Neural crest cell (in vitro differentiated cells): ENCODE results near the gene CSNK1A1. TPM values are rescaled to one million over a fixed set of nuclear protein-coding genes. Genes with fewer than 3 reads are reported as not detected.
A peak's percentile ranks its signal among the peaks of the same experiment; 100 is the strongest.

Source experiments
- DNase-seq: peaks from one replicate; pipeline ENCODE4 v3.0.0; 2021; ENCODE audit warnings: low read depth, mixed read lengths, low spot score
- H3K27ac Mint-ChIP-seq: one replicate; pipeline ENCODE4 v1.8.0; 2021; ENCODE audit warnings: mild to moderate bottlenecking, mixed read lengths; ENCODE audit not compliant: unreplicated experiment
- H3K27me3 Mint-ChIP-seq: 2 replicates; pipeline ENCODE4 v1.8.0; 2021; ENCODE audit warnings: low read depth, mild to moderate bottlenecking, mixed read lengths
- H3K36me3 Mint-ChIP-seq: 2 replicates; pipeline ENCODE4 v1.8.0; 2021; ENCODE audit warnings: low read depth, mild to moderate bottlenecking, mixed read lengths
- H3K4me1 Mint-ChIP-seq: 2 replicates; pipeline ENCODE4 v1.8.0; 2021; ENCODE audit warnings: mixed read lengths
- H3K4me3 Mint-ChIP-seq: one replicate; pipeline ENCODE4 v1.8.0; 2021; ENCODE audit warnings: mild to moderate bottlenecking, mixed read lengths
- H3K9me3 Mint-ChIP-seq: 2 replicates; pipeline ENCODE4 v1.8.0; 2021; ENCODE audit warnings: mixed read lengths
- total RNA-seq: library from RNA; stranded (reverse); gene quantifications from 2 replicates; pipeline ENCODE4 v1.2.1, GENCODE V29; 2021
- TF ChIP-seq, protein P1 (sequence below): fragments of 200-600 bp; sonication (generic); conservative IDR thresholded peaks from 2 replicates; pipeline ENCODE4 v1.5.0; 2021; ENCODE audit warnings: antibody characterized with exemption, mild to moderate bottlenecking

Gene CSNK1A1
- total RNA-seq, 1 donor from 2014 or later, result 218 TPM

GRCh38 chr5:149495673-149496072 is 55.6 kb downstream of the CSNK1A1 start:
- Mint-ChIP-seq H3K4me1 (peaks cover 7% of the 10 kb centered on the region), H3K9me3 (no peaks in the 10 kb centered on the region), H3K4me3 (no peak overlapping the region), H3K27ac (no peak overlapping the region), H3K27me3 (no peaks in the 10 kb centered on the region), H3K36me3 (peaks cover 15% of the 10 kb centered on the region)
- no peak for DNase-seq
- TF ChIP-seq, protein P1, sequence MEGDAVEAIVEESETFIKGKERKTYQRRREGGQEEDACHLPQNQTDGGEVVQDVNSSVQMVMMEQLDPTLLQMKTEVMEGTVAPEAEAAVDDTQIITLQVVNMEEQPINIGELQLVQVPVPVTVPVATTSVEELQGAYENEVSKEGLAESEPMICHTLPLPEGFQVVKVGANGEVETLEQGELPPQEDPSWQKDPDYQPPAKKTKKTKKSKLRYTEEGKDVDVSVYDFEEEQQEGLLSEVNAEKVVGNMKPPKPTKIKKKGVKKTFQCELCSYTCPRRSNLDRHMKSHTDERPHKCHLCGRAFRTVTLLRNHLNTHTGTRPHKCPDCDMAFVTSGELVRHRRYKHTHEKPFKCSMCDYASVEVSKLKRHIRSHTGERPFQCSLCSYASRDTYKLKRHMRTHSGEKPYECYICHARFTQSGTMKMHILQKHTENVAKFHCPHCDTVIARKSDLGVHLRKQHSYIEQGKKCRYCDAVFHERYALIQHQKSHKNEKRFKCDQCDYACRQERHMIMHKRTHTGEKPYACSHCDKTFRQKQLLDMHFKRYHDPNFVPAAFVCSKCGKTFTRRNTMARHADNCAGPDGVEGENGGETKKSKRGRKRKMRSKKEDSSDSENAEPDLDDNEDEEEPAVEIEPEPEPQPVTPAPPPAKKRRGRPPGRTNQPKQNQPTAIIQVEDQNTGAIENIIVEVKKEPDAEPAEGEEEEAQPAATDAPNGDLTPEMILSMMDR, result no peak

- Mint-ChIP-seq H3K36me3 (peaks cover 12% of the 10 kb centered on the region), H3K27me3 (peaks cover 3% of the 10 kb centered on the region), H3K9me3 (no peaks in the 10 kb centered on the region), H3K4me1 (peaks cover 7% of the 10 kb centered on the region), H3K27ac (no peak overlapping the region), H3K4me3 (no peak overlapping the region)
- DNase-seq, result no peak
- TF ChIP-seq, protein P1, result no peak
Observed at GRCh38 chr5:149493316-149493715, 57.9 kb downstream of the CSNK1A1 start.

- H3K27me3 Mint-ChIP-seq, result peaks cover 4% of the 10 kb centered on the region
- no peak for DNase-seq
- TF ChIP-seq, protein P1, result no peak
- H3K36me3 Mint-ChIP-seq, result peaks cover 12% of the 10 kb centered on the region
- no peak overlapping the region for H3K27ac Mint-ChIP-seq
- peaks cover 7% of the 10 kb centered on the region for H3K4me1 Mint-ChIP-seq
- no peak overlapping the region for H3K4me3 Mint-ChIP-seq
- no peaks in the 10 kb centered on the region for H3K9me3 Mint-ChIP-seq
Observed at GRCh38 chr5:149492781-149493180, 58.5 kb downstream of the CSNK1A1 start.

DNA sequence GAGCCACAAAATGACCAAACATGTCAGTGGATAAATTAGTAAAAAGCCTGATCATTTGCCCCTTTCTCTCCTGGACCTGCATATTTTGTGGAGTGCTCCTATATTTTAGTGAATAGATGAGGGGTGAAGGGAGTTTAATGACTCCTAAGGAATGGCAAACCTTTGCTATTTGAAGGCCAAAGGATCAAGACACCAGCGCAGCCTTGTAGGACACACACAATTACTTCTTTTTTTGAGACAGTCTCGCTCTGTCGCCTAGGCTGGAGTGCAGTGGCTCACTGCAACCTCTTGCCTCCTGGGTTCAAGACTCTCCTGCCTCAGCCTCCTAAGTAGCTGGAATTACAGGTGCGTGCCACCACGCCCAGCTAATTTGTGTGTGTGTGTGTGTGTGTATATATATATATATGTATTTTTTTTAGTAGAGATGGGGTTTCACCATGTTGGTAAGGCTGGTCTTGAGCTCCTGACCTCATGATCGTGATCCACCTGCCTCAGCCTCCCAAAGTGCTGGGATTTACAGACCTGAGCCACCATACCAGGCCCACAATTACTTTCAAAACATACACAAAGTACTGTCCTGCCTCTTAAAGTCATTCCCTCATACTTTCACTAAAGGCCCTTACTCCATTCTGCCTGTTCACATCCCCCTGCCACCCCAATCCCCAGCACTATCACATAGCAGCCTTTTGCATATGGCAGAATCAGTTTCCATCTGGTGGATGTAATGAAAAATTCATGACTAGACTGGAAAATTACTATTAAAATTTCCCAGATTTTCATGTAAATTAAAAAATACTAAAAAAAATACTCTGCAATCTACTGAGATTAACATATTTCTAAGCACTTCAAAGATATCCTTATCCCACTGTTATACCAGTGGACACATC is 60.4 kb downstream of the CSNK1A1 start:
- Mint-ChIP-seq H3K27ac (no peak overlapping the region), H3K4me3 (peak overlapping the region; percentile 31), H3K4me1 (peaks cover 9% of the 10 kb centered on the region), H3K9me3 (no peaks in the 10 kb centered on the region), H3K36me3 (peaks cover 10% of the 10 kb centered on the region), H3K27me3 (peaks cover 7% of the 10 kb centered on the region)
- TF ChIP-seq, protein P1, result no peak
- DNase-seq, result no peak

- Mint-ChIP-seq H3K9me3 (no peaks in the 10 kb centered on the region), H3K27ac (no peak overlapping the region), H3K4me1 (peaks cover 9% of the 10 kb centered on the region), H3K4me3 (no peak overlapping the region), H3K36me3 (peaks cover 10% of the 10 kb centered on the region), H3K27me3 (peaks cover 7% of the 10 kb centered on the region)
- TF ChIP-seq, protein P1, result no peak
- DNase-seq, result no peak
Observed at GRCh38 chr5:149489605-149490037, 61.6 kb downstream of the CSNK1A1 start.
